Tibial nerve (tissue), 4 donors: Measurements from ENCODE around the gene CDKN2B-AS1.

Experiments used
- CTCF ChIP-seq, 5 experiments: fragments of 200-600 bp in 3 of 5; fragments of 450-650 bp in 2 of 5; sonication (generic) in 3 of 5; IDR thresholded peaks; one replicate each; pipeline ENCODE4 v1.5.1; 2016 to 2019; ENCODE audit warnings: antibody characterized with exemption in 5 of 5, mild to moderate bottlenecking in 3 of 5, moderate library complexity in 2 of 5
- EP300 ChIP-seq, 2 donors: sonication (generic); formaldehyde crosslinking; IDR thresholded peaks; one replicate each; pipeline ENCODE4 v1.6.1; 2017; ENCODE audit warnings: antibody characterized with exemption in 2 of 2, mild to moderate bottlenecking in 1 of 2
- POLR2A ChIP-seq, 2 donors: fragments of 450-650 bp; IDR thresholded peaks; one replicate each; pipeline ENCODE4 v1.6.1; 2017; ENCODE audit warnings: antibody characterized with exemption in 2 of 2, mild to moderate bottlenecking in 2 of 2, moderate library complexity in 2 of 2

DNA sequence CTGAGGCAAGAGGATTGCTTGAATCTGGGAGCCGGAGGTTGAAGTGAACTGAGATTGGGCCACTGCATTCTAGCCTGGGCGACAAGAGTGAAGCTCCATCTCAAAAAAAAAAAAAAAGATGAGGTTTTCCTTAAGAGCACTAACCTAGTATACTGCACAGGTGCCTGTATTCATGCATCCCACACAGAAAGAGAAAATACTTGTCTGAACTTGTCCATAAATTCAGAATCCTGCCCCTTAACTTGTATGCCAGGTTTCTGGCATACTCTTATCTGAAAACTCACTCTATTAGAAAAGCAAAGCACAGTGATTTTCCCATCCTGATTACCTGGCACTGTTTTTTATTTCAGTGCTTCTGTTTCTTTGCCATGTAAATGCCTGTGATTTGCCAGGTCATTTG, 139.8 kb downstream of the CDKN2B-AS1 start:
- TF ChIP-seq POLR2A (IDR thresholded peaks at IDR 0.05) (no peak), CTCF (IDR thresholded peaks at IDR 0.05) (no peak), EP300 (IDR thresholded peaks at IDR 0.05) (no peak)
